Measurements from ENCODE around the gene ALDH1L2.

DNA sequence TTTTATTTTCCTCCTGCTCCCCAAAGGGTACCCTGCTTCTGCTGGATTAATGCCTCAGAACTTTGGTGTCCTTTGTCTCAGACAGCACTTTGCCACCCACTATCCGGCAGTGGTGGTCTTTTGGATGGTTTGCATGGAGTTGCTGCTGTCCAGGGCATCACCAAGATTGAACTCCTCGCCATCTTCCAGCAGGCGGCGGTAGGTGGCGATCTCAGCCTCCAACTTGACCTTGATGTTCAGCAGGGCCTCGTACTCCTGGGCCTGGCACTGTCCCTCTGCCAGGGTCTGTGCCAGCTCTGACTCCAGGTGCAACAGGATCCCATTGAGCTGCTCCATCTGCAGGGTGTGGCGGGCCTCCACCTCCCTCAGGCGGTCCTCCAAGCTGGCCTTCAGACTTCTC lies 107.6 kb downstream of the ALDH1L2 start:
- TF ChIP-seq, protein P1, sequence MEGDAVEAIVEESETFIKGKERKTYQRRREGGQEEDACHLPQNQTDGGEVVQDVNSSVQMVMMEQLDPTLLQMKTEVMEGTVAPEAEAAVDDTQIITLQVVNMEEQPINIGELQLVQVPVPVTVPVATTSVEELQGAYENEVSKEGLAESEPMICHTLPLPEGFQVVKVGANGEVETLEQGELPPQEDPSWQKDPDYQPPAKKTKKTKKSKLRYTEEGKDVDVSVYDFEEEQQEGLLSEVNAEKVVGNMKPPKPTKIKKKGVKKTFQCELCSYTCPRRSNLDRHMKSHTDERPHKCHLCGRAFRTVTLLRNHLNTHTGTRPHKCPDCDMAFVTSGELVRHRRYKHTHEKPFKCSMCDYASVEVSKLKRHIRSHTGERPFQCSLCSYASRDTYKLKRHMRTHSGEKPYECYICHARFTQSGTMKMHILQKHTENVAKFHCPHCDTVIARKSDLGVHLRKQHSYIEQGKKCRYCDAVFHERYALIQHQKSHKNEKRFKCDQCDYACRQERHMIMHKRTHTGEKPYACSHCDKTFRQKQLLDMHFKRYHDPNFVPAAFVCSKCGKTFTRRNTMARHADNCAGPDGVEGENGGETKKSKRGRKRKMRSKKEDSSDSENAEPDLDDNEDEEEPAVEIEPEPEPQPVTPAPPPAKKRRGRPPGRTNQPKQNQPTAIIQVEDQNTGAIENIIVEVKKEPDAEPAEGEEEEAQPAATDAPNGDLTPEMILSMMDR (IDR thresholded peaks at IDR 0.05), result no peak
- TF ChIP-seq POLR2A (IDR thresholded peaks at IDR 0.05), result no peak
